Left ventricle myocardium inferior (tissue), 1 donor: ENCODE measurements around the gene ABLIM2. TPM values are rescaled to one million over a fixed set of nuclear protein-coding genes. Genes with fewer than 3 reads are reported as not detected.

Experiments used
- DNase-seq: peaks from one replicate; pipeline ENCODE4 v3.0.0-alpha.2; 2020
- H3K27ac ChIP-seq: fragments of 200-600 bp; replicated peaks from 2 replicates; pipeline ENCODE4 v1.8.0; 2021
- H3K27me3 ChIP-seq: fragments of 200-600 bp; 2 replicates; pipeline ENCODE4 v1.8.0; 2021; ENCODE audit warnings: low read depth
- H3K36me3 ChIP-seq: fragments of 200-600 bp; 2 replicates; pipeline ENCODE4 v1.8.0; 2021
- H3K4me1 ChIP-seq: fragments of 200-600 bp; 2 replicates; pipeline ENCODE4 v1.8.0; 2021
- H3K4me3 ChIP-seq: fragments of 200-600 bp; 2 replicates; pipeline ENCODE4 v1.8.0; 2021; ENCODE audit warnings: mild to moderate bottlenecking, moderate library complexity
- H3K9me3 ChIP-seq: fragments of 200-600 bp; replicated peaks from 2 replicates; pipeline ENCODE4 v1.8.0; 2021
- intact Hi-C: fragments of 100-400 bp; cut with micrococcal nuclease; formaldehyde crosslinking; loops from one replicate; pipeline ENCODE4 v1.11.0; 2022
- total RNA-seq: library from RNA; stranded (reverse); fragmentation: NEBNext Ultra II Directional; extraction: Animal tissue kit (Norgen Biotek cat#: 25700); gene quantifications from one replicate; pipeline ENCODE4 v1.2.1, GENCODE V29; 2021
- TF ChIP-seq, protein P1 (sequence below): fragments of 200-600 bp; IDR thresholded peaks from 2 replicates; pipeline ENCODE4 v1.8.0; 2021; ENCODE audit warnings: antibody characterized with exemption, mild to moderate bottlenecking, borderline replicate concordance
- donor health status: DM: no; HTN: yes; CAD: no; lungs with severe emphysema.

The ABLIM2 gene
- total RNA-seq, 1 donor from 2014 or later, result 43.5 TPM

- no peak overlapping the region for H3K4me3 ChIP-seq
- H3K4me1 ChIP-seq, result peaks cover 54% of the 10 kb centered on the region
- TF ChIP-seq, protein P1, sequence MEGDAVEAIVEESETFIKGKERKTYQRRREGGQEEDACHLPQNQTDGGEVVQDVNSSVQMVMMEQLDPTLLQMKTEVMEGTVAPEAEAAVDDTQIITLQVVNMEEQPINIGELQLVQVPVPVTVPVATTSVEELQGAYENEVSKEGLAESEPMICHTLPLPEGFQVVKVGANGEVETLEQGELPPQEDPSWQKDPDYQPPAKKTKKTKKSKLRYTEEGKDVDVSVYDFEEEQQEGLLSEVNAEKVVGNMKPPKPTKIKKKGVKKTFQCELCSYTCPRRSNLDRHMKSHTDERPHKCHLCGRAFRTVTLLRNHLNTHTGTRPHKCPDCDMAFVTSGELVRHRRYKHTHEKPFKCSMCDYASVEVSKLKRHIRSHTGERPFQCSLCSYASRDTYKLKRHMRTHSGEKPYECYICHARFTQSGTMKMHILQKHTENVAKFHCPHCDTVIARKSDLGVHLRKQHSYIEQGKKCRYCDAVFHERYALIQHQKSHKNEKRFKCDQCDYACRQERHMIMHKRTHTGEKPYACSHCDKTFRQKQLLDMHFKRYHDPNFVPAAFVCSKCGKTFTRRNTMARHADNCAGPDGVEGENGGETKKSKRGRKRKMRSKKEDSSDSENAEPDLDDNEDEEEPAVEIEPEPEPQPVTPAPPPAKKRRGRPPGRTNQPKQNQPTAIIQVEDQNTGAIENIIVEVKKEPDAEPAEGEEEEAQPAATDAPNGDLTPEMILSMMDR, result no peak
- no peaks in the 10 kb centered on the region for H3K36me3 ChIP-seq
- intact Hi-C loops, result no loop called here
- no peaks in the 10 kb centered on the region for H3K27me3 ChIP-seq
- H3K27ac ChIP-seq, result no peak overlapping the region
- DNase-seq, result no peak
- no peaks in the 10 kb centered on the region for H3K9me3 ChIP-seq
These were observed 184.2 kb downstream of the ABLIM2 start for GRCh38 chr4:7974425-7974824.

DNA sequence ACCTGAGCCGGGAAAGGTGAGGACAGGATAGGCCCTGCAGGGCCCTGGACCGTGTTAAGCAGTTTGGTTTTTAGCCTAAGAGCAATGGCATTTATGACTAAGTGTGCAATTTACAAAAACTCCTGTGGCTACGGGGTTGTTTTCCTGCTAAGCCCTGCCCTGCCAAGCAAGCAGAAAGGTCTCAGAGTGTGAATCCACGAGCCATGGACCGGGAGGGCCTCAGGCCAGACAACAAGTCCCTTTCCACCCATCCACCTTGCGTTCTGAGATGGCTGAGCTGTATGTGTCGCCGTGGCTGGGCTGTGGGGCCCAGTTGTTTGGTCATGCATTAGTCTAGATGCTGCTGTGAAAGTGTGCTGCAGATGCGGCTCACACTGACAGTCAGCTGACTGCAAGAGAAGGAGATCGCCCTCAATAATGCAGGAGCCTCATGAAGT is 185.1 kb downstream of the ABLIM2 start:
- Histone ChIP-seq H3K4me3 (no peak overlapping the region), H3K27ac (no peak overlapping the region), H3K9me3 (no peaks in the 10 kb centered on the region), H3K27me3 (no peaks in the 10 kb centered on the region), H3K36me3 (no peaks in the 10 kb centered on the region), H3K4me1 (peaks cover 54% of the 10 kb centered on the region)
- TF ChIP-seq, protein P1, result no peak
- intact Hi-C loops, result no loop called here
- DNase-seq, result no peak

GRCh38 chr4:7971881-7972500 is 186.6 kb downstream of the ABLIM2 start:
- H3K4me3 ChIP-seq, result no peak overlapping the region
- intact Hi-C loops, result no loop called here
- TF ChIP-seq, protein P1, result no peak
- peaks cover 55% of the 10 kb centered on the region for H3K4me1 ChIP-seq
- H3K27me3 ChIP-seq, result no peaks in the 10 kb centered on the region
- no peaks in the 10 kb centered on the region for H3K36me3 ChIP-seq
- H3K27ac ChIP-seq, result no peak overlapping the region
- DNase-seq, result no peak
- no peaks in the 10 kb centered on the region for H3K9me3 ChIP-seq

DNA sequence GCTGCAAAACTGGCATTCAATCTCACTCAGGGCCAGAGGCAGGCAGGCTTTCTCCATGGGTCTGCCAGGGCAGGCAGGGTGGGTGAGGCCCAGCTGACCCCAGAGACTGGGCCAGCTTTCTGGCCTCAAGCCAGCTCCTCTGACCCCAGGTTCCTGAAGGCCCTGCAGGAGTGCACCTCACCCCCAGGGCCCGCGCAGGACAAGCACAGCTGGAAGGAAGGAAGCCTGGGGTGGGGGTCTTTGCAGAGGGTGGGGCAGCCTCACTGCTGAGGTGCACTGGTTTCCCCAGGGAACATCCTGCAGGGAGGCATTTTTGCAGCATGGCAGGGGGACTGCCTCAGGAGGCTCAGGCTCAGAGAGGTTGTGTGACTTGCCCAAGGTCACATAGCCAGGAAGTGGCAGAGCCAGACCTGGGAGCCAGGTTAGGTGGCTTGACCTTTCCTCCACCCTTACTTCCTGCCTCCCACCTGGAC is 187.4 kb downstream of the ABLIM2 start:
- H3K27me3 ChIP-seq, result no peaks in the 10 kb centered on the region
- DNase-seq, result no peak
- H3K4me1 ChIP-seq, result peaks cover 55% of the 10 kb centered on the region
- H3K9me3 ChIP-seq, result no peaks in the 10 kb centered on the region
- no peaks in the 10 kb centered on the region for H3K36me3 ChIP-seq
- TF ChIP-seq, protein P1, result no peak
- no peak overlapping the region for H3K27ac ChIP-seq
- H3K4me3 ChIP-seq, result peak overlapping the region; percentile 6
- intact Hi-C loops, result no loop called here

- no peak for DNase-seq
- TF ChIP-seq, protein P1, result no peak
- peak overlapping the region; percentile 6 for H3K4me3 ChIP-seq
- H3K36me3 ChIP-seq, result no peaks in the 10 kb centered on the region
- H3K27me3 ChIP-seq, result no peaks in the 10 kb centered on the region
- intact Hi-C loops, result no loop called here
- H3K4me1 ChIP-seq, result peaks cover 59% of the 10 kb centered on the region
- H3K27ac ChIP-seq, result peak overlapping the region; percentile 56
- H3K9me3 ChIP-seq, result no peaks in the 10 kb centered on the region
These were observed 188.2 kb downstream of the ABLIM2 start for GRCh38 chr4:7970361-7970946.
